GM12875 (cell line): ENCODE results near the gene RAPGEF5.

Experiments used
- H3K4me3 ChIP-seq: one replicate; pipeline ENCODE4 v1.5.1; 2011; ENCODE audit warnings: low read depth, low read length, control low read depth
- CTCF ChIP-seq: IDR thresholded peaks from 2 replicates; pipeline ENCODE4 v1.5.1; 2011; ENCODE audit warnings: low read depth, mild to moderate bottlenecking, control low read depth, inconsistent platforms, low read length, moderate library complexity, borderline replicate concordance; ENCODE audit not compliant: insufficient read depth

The RAPGEF5 gene

GRCh38 chr7:22326181-22326580 is 30.8 kb downstream of the RAPGEF5 start:
- no peak overlapping the region for H3K4me3 ChIP-seq
- TF ChIP-seq CTCF = no peak

DNA sequence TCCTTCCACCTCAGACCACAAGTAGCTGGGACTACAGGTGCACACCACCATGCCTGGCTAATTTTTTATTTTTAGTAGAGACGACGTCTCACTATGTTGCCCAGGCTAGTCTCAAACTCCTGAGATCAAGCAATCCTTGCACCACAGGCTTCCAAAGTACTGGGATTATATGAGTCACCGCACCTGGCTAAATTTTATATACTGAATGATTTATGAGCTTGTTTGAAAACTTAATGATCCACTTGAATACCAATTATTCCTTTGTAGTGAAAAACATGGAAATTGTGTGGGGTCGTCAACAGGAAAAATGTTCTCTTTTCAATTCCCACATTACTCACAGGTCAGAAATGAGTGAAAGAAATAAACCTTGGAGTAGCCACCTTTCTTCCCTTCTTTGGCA is 31.3 kb downstream of the RAPGEF5 start:
- no peak for TF ChIP-seq CTCF

GRCh38 chr7:22323714-22324113 is 33.2 kb downstream of the RAPGEF5 start:
- no peak for TF ChIP-seq CTCF
- no peak overlapping the region for H3K4me3 ChIP-seq

More for the DNA sequence above, 31.3 kb downstream of the RAPGEF5 start:
- no peak overlapping the region for H3K4me3 ChIP-seq

- H3K4me3 ChIP-seq = no peak overlapping the region
- TF ChIP-seq CTCF = no peak
Measured at GRCh38 chr7:22320416-22320815, 36.5 kb downstream of the RAPGEF5 start.

- TF ChIP-seq CTCF = no peak
- no peak overlapping the region for H3K4me3 ChIP-seq
Measured at GRCh38 chr7:22319424-22320403, 37.2 kb downstream of the RAPGEF5 start.

DNA sequence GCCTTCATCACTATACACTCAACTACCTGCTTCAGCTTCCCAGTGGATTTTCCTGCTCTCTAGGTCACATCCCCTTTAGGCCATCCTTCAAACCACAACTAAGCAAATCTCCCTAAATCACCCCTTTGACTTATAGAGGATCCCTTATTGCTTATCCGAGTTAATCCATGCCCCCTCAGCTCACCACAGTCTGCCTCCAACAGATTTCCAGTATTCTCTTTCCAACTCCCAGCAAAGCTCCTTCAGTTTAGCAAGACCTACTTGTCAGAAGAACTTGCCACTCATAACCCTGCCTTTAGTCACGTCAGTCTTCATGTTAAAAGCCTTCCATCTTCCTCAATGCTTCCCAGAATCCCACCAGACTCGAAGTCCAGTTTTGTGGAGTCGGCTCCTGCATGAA is 38.6 kb downstream of the RAPGEF5 start:
- H3K4me3 ChIP-seq = no peak overlapping the region
- TF ChIP-seq CTCF = no peak

DNA sequence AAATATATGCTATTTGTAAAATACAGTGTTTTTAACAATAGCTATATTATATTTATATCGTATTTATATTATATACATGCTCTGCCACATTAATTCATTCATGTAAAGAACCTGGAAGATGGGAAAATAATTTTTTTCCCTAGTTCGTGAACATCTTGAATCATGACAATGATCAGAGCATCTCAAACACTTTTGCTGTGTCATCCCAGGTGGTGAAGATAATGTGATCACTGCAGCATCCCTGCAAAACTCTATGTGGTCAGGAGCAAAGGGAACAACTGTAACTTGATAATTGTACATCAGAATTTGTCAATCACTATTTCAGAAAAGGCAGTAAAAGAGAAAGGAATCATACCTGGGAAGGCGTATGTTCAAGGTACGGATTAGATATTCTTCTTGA is 39.3 kb downstream of the RAPGEF5 start:
- TF ChIP-seq CTCF = no peak
- H3K4me3 ChIP-seq = no peak overlapping the region
